Uterus (tissue), 2 donors: ENCODE measurements around the gene M1AP.

Experiments
- CTCF ChIP-seq, 4 experiments: fragments of 200-600 bp in 2 of 4; fragments of 450-650 bp in 2 of 4; sonication (generic) in 2 of 4; IDR thresholded peaks; one replicate each; pipeline ENCODE4 v1.5.1; 2016 to 2019; ENCODE audit warnings: antibody characterized with exemption in 4 of 4, mild to moderate bottlenecking in 2 of 4, moderate library complexity in 1 of 4
- POLR2A ChIP-seq, 2 donors: fragments of 450-650 bp; IDR thresholded peaks; one replicate each; pipeline ENCODE4 v1.6.1; 2016; ENCODE audit warnings: antibody characterized with exemption in 2 of 2, mild to moderate bottlenecking in 1 of 2, moderate library complexity in 1 of 2

GRCh38 chr2:74524005-74524404 lies 124.1 kb downstream of the M1AP start:
- TF ChIP-seq CTCF (IDR thresholded peaks at IDR 0.05) = no peak
- TF ChIP-seq POLR2A (IDR thresholded peaks at IDR 0.05) = no peak
